Ovary (tissue), 9 donors: ENCODE results near the gene SEC24D. TPM values are rescaled to one million over a fixed set of nuclear protein-coding genes. Genes with fewer than 3 reads are reported as not detected.

Source experiments
- DNase-seq, 5 donors: peaks; one replicate each; pipeline ENCODE4 v3.0.0-alpha.2; 2019 to 2020
- H3K27ac ChIP-seq, 2 donors: fragments of 200-600 bp; one replicate each; pipeline versions ENCODE4 v1.5.1 to v1.8.0; 2019 to 2022
- H3K27me3 ChIP-seq: fragments of 200-600 bp; one replicate; pipeline ENCODE4 v1.8.0; 2022
- H3K36me3 ChIP-seq: fragments of 200-600 bp; sonication (generic); one replicate; pipeline ENCODE4 v1.5.1; 2019
- H3K4me1 ChIP-seq: one replicate; pipeline ENCODE4 v1.8.1; 2013; ENCODE audit warnings: mild to moderate bottlenecking, moderate library complexity; ENCODE audit not compliant: insufficient read depth
- H3K4me3 ChIP-seq: fragments of 200-600 bp; sonication (generic); one replicate; pipeline ENCODE4 v1.5.1; 2017
- H3K9me3 ChIP-seq, 2 donors: fragments of 200-600 bp in 1 of 2; sonication (generic) in 1 of 2; one replicate each; pipeline versions ENCODE4 v1.5.1 to v1.8.1; 2013 to 2019; ENCODE audit warnings: mild to moderate bottlenecking in 1 of 2, moderate library complexity in 1 of 2
- CTCF ChIP-seq, 3 donors: fragments of 450-650 bp in 2 of 3; fragments of 200-600 bp in 1 of 3; IDR thresholded peaks; one replicate each; pipeline versions ENCODE4 v1.5.1 to v1.8.0; 2016 to 2022; ENCODE audit warnings: antibody characterized with exemption in 3 of 3, mild to moderate bottlenecking in 1 of 3
- EP300 ChIP-seq: sonication (generic); formaldehyde crosslinking; IDR thresholded peaks from one replicate; pipeline ENCODE4 v1.6.1; 2017; ENCODE audit warnings: antibody characterized with exemption
- POLR2A ChIP-seq: fragments of 450-650 bp; IDR thresholded peaks from one replicate; pipeline ENCODE4 v1.6.1; 2017; ENCODE audit warnings: antibody characterized with exemption, mild to moderate bottlenecking, moderate library complexity
- WGBS, 3 donors: extraction: QIAGEN DNeasy Blood & Tissue Kit in 1 of 3; methylation state at CpG; one replicate each; pipeline versions ENCODE4 v1.1.5 to v1.1.7; 2013 to 2017; 5-methylcytosine and 5-hydroxymethylcytosine counted together
- intact Hi-C, 4 donors: fragments of 100-400 bp; cut with DNase I; formaldehyde crosslinking; loops; one replicate each; pipeline versions ENCODE4 v1.11.0 to v1.15.1; 2022 to 2023
- polyA plus RNA-seq, 2 donors: library from polyadenylated mRNA; stranded (reverse); fragments of 200-250 nt in 1 of 2; fragments of 350-450 nt in 1 of 2; fragmentation: Illumina TruSeq in 1 of 2; extraction: RNeasy Lipid Tissue Mini Kit (QIAGEN cat#74804) in 1 of 2; gene quantifications; one replicate each; pipeline ENCODE4 v1.2.3, GENCODE V29; 2013 to 2014
- total RNA-seq, 7 donors: library from RNA; depleted of rRNA in 2 of 7; stranded (reverse); fragments of >200 nt in 2 of 7; fragmentation: NEBNext Ultra II Directional in 3 of 7; extraction: Animal tissue kit (Norgen Biotek cat#: 25700) in 3 of 7; gene quantifications; one replicate each; pipeline versions ENCODE4 v1.1.0 to v1.2.4, GENCODE V29; 2016 to 2023
- donor health status: DM: no; HTN: no; CAD: no; lungs with moderate emphysema.
- donor health status: DM: no; HTN: no; CAD: no.
- donor health status: Bipolar disorder and iron deficiency.
- donor health status: DM: yes; HTN: yes; CAD: no.
- donor health status: DM: no; HTN: no; CAD: no.
- donor health status: DM: yes; HTN: yes; CAD: no.

SEC24D gene
- total and polyA plus RNA-seq, 9 donors: 15.4 to 53.0 (median 39.0) TPM

GRCh38 chr4:118814891-118815290 lies 21.0 kb downstream of the SEC24D start:
- Histone ChIP-seq H3K27ac (no peak overlapping the region), H3K4me3 (no peak overlapping the region), H3K4me1 (no peaks in the 10 kb centered on the region), H3K27me3 (no peaks in the 10 kb centered on the region), H3K9me3 (no peaks in the 10 kb centered on the region), H3K36me3 (no peaks in the 10 kb centered on the region)
- TF ChIP-seq EP300 (no peak), CTCF (IDR thresholded peaks at IDR 0.05) (no peak), POLR2A (no peak)
- 89 to 97% (median 97%) methylated on average over 3 of the region's 3 CpGs for WGBS, 3 donors
- intact Hi-C loops: no loop called here
- no peak for DNase-seq

- no peaks in the 10 kb centered on the region for H3K9me3 ChIP-seq
- no peaks in the 10 kb centered on the region for H3K36me3 ChIP-seq
- WGBS, 3 donors: 57 to 83% (median 66%) methylated on average over 4 of the region's 4 CpGs
Observed at GRCh38 chr4:118814058-118814457, 21.9 kb downstream of the SEC24D start.

GRCh38 chr4:118813561-118813960 lies 22.4 kb downstream of the SEC24D start:
- intact Hi-C loops: no loop called here
- 86 to 91% (median 87%) methylated on average over 3 of the region's 3 CpGs for WGBS, 3 donors
- no peak overlapping the region for H3K4me3 ChIP-seq
- H3K4me1 ChIP-seq: no peaks in the 10 kb centered on the region
- no peak overlapping the region for H3K27ac ChIP-seq
- no peaks in the 10 kb centered on the region for H3K36me3 ChIP-seq
- H3K9me3 ChIP-seq: no peaks in the 10 kb centered on the region
- H3K27me3 ChIP-seq: no peaks in the 10 kb centered on the region
- no peak for DNase-seq
- no peak for TF ChIP-seq EP300
- no peak for TF ChIP-seq POLR2A
- TF ChIP-seq CTCF (IDR thresholded peaks at IDR 0.05): no peak

More at GRCh38 chr4:118814058-118814457, 21.9 kb downstream of the SEC24D start:
- no peaks in the 10 kb centered on the region for H3K27me3 ChIP-seq
- H3K27ac ChIP-seq: no peak overlapping the region
- intact Hi-C loops: no loop called here
- H3K4me3 ChIP-seq: no peak overlapping the region
- no peaks in the 10 kb centered on the region for H3K4me1 ChIP-seq
- DNase-seq: no peak
- no peak for TF ChIP-seq CTCF (IDR thresholded peaks at IDR 0.05)

- H3K9me3 ChIP-seq: no peaks in the 10 kb centered on the region
- WGBS, 3 donors: 48 to 57% (median 53%) methylated on average over 3 of the region's 3 CpGs
- no peaks in the 10 kb centered on the region for H3K36me3 ChIP-seq
- no peak overlapping the region for H3K27ac ChIP-seq
- H3K4me1 ChIP-seq: no peaks in the 10 kb centered on the region
- no peaks in the 10 kb centered on the region for H3K27me3 ChIP-seq
- intact Hi-C loops: no loop called here
- no peak for DNase-seq
- H3K4me3 ChIP-seq: no peak overlapping the region
- TF ChIP-seq CTCF (IDR thresholded peaks at IDR 0.05): no peak
- TF ChIP-seq POLR2A: no peak
- TF ChIP-seq EP300: no peak
Observed at GRCh38 chr4:118811832-118812231, 24.1 kb downstream of the SEC24D start.
